T47D (cell line): ENCODE results near the gene DPP8.

Experiments used
- DNase-seq, 2 experiments: peaks; one replicate each; pipeline versions ENCODE4 v3.0.0 to v3.0.0-alpha.2; 2011 to 2012; ENCODE audit warnings: low read depth in 1 of 2, low spot score in 1 of 2
- JUND ChIP-seq: IDR thresholded peaks from 2 replicates; pipeline ENCODE4 v1.6.1; 2012; ENCODE audit warnings: low read depth
- in situ Hi-C: cut with HindIII; loops from 2 replicates; pipeline ENCODE4 v1.10.0; 2016; ENCODE audit warnings: low sequenced_read_pairs, low pct_unique_long_range_greater_than_20kb

DPP8 gene

DNA sequence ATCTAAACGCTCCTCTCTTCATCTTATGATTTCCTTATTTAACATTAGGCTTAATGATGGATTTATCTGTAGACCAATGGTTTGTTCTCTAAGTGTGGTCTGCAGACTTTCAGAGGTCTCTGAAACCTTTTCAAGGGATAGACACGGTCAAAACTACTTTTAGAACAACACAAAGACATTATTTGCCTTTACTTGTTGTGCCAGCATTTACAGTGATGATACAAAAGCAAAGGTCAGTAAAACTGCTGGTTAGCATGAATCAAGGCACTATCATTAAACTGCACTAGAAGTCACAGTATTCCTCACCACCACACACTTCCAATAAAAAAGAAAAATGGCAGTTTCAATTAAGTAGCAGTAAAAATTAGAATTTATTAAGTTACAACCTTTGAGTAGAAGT is 70.3 kb downstream of the DPP8 start:
- DNase-seq: no peak
- no peak for TF ChIP-seq JUND
- in situ Hi-C loops: no loop called here

DNA sequence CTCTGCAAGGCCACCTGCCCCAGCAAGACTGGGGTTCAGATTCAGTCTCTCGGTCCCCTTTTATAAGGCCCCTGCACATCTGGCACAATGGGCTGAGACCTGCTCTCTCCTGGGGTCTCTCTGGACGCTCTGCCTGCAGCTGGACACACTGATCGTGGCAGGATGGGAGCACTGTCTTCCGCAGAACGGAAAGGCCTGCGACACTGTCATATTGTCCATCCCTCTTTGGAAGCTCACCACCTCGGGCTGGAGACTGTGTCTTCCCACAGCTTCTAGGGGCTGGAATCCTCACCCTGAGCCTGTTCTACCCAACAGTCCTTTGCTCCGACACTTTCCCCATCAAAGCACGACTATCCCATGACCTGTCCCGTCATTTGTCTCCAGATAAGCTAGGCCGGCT is 83.3 kb downstream of the DPP8 start:
- no peak for TF ChIP-seq JUND
- no peak for DNase-seq
- in situ Hi-C loops: no loop called here

DNA sequence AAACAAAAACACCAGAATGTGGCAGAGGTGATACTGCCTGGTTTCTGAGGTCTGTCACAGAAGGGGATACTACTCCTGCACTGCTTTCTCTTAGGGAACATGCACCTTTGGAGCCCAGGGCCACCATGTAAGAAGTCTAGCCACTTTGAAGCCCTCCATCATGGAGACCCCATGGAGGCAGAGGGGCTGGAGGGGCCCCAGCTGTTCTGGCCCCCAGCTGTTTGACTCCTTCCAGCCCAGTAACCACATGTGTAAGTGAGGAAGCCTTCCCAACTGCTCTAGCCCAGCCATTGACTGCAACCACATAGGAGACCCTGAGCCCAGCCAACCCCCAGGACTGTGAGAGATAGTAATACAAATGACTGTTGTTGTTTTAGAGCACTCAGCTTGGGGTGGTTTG is 85.8 kb downstream of the DPP8 start:
- in situ Hi-C loops: no loop called here
- TF ChIP-seq JUND: no peak
- no peak for DNase-seq

DNA sequence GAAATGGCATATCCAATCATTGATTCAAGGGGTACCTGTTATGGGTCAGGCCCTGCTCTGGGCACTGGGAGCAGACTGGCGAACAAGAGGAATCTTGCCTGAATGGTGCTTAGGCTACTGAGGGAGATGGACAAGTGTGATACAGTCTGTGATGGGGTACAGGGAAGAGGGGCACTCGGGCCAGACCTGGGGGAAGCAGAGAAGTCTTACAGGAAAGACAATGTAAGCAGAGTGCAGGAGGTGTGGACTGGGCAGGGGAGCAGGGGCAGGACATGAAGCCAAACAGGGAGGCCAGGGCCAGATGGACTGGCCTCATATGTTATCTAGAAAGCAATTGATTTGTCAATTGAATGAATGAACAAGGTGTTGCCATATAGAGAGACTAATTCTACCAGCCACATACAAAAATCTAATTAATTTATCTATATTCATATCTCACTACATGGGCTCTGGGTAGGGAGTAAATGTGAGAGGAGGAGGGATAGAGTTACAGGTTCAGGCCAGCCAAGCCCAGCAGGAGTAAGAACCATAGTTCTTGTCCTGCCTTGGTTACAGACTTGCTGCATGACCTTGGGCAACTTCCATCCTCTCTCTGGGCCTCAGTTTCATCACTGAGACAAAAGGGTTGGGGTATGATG is 91.2 kb downstream of the DPP8 start:
- in situ Hi-C loops: no loop called here
- no peak for DNase-seq
- TF ChIP-seq JUND: no peak

DNA sequence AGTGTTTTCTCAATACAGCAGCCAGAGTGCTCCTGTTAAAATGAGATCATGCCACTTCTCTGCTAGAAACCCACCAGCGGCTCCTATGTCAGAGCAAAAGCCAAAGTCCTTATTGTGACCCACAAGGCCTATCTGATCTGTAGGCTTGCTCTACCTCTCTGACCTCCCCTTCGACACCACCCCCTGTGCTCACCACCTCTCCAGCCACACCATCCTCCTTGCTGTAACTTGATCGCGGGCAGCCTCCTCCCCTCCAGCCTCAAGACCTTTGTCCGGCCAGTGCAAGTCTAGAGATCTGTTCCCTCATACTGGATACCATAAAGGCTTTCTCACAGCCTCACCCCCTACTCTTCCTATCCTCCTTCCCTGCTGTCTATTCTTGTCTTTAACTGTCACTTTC is 92.8 kb downstream of the DPP8 start:
- no peak for TF ChIP-seq JUND
- no peak for DNase-seq
- in situ Hi-C loops: no loop called here

DNA sequence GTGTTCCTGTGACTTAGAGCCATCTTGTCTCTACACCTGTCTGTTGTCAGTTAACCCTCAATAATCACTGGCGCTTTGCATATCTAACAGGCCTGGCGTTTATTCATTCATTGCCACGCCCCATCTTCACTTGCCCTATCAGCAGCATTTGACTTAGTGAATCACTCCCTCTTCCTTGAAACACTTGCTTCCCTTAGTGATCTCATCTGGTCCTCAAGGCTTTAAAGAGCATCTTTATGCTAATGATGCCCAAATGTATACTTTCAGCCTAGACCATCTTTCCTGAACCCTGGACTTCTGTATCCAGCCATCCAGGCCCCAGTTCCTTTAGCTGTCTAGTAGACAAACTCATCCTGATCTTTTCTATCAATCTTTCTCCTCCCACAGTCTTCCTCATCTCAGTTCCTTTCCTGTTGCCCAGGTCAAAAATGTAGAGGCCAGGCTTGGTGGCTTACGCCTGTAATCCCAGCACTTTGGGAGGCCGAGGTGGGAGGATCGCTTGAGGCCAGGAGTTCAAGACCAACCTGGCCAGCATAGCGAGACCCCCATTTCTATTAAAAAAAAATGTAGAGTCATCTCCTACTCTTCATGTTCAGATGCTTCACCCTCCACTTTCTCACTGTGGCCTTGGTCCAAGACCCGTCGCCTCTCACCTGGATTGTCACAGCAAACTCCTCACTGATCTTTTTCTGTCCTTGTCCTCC is 93.4 kb downstream of the DPP8 start:
- DNase-seq: no peak
- in situ Hi-C loops: no loop called here
- no peak for TF ChIP-seq JUND

DNA sequence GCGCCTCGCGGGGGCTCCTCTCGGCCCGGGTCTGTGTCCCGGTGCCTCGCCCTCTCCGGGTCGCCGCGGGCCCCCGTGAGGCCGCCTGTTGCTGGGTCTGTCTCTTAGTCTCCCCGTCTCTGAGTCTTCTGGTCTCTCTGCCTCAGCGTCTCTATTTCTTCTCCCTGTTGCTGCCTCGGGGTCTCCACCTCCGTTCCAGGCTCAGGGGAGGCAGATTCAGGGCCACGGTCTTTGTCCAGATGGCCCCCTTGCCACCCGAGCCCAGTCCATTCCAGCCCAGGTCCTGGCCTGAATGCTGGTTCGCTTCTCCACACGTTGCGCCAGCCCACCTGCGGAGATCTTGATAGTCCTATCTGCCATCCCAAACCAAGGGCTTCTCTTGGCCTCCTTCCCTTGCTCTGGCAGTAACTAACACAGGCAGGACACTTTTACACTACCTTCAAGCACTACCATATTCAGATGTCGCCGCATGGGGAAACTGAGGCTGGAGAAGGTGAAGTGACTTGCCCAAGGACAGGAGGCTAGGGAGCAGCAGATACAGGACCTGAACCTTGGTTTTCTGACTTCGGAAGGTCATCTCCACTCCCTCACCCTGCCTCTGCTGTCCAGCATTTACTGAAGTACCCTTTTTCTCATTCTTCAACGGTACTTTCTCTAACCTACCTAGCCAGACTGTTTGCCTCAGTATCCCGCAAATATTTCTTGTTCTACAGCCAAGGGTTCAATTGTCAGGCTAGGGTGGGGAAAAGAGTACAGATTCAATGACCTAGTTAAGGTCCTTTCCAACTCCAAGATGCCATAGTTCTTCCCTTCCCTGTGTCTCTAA is 94.1 kb downstream of the DPP8 start:
- no peak for DNase-seq
- in situ Hi-C loops: no loop called here
- TF ChIP-seq JUND: no peak

DNA sequence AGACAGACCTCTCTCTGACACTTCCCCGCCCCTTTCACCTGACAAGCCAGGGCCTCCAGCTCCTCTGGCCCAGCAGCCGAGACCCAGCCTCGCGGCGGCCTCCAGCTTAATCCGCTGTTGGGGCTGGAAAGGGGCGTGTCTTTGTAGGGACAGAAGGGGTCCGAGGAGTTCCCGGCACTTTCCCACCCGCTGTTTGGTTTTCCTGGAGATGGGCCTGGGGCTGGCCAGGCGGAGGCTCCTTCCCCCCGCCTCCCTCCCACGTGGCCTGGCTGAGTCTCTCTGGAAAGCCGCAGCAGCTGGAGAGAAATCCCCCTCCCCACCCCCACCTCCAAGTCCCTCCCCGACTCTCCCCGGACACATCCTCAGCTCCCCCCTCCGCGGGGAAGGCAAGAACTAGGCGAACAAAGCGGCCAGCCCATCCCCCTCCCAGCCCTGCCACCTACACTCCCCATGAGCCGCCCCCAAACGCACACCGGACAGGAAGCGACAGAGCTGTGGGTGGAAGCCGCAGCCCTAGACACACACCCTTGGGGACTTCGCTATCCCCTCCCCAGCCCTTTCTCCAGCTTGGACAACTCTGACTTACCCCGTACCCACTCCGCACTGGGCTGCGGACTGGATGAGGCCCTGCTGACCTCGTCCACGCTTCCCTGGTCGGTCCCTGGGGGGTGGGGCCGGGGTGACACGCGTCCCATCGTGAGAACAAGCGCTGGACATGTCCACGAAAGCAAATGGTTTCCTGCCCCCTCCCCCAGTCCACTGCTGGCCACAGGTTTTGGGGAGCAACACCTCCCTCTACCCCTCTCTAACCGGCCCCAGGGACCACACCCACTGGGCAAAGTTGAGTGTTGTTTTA is 95.9 kb downstream of the DPP8 start:
- in situ Hi-C loops: no loop called here
- TF ChIP-seq JUND: no peak
- no peak for DNase-seq

DNA sequence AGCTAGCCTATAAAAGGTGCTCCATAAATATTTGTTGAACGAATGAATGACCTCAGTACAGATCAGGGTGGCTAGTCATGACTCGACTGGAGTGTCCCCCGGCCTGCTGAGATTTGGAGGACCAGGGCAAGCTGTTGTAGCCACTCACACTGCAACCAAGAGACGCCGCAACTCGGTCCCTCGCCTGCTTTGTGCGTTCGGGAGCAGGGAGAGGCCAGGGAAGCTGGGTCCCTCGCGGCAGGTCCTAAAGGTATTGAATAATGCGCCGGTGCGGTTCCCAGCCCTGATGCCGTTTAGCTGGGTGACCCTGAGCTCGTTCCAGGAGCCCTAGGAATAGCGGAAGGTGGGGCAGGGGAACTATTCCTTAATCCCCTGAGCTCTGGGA is 96.5 kb downstream of the DPP8 start:
- in situ Hi-C loops: no loop called here
- no peak for DNase-seq
- TF ChIP-seq JUND: no peak

DNA sequence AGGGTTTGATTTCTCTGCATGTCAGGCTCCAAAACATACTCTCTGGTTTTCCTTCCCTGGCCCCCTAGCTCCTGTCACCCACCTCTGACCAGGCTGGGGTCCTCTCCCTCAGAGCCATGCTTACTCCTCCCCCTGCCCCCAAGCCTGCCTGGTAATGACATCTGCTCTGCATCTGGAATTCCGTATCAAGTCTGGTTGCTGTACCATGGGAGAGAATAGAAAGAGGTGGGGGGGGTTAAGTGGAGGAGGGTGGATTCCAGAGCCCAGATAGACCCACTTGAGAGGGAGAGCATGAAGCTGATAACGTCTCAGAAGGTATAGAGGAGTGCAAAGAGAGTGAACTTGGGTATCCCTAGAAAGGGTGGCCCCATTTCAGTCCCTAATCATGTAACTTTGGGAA is 98.9 kb downstream of the DPP8 start:
- DNase-seq: no peak
- in situ Hi-C loops: no loop called here
- TF ChIP-seq JUND: no peak

DNA sequence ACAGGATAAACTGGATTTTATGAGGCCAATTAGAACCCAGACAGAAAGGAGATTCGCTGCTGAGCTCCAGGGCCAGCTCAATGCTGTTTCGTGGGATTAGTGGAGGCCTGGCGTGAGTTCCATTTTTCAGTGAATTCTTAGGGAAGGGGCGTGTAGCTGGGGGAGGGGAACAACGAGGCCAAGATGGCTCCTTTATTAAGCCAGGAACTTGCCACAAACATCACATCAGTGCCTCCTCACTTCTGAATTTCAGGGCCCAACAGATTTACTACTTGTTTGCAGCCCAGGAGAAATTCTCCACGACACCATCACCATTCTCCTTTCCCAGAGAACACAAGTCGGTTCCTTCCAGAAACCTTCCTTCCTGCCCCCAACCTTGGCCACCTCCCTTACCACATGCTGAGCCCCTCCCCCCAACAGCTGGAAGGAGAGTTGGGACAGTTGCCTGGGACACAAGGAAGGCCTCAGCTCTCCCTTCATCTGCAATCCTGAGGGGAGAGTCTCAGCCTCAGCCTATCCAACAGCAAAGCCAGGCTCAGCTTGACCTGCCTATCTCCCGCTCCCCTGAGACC is 100.6 kb downstream of the DPP8 start:
- no peak for DNase-seq
- in situ Hi-C loops: no loop called here
- no peak for TF ChIP-seq JUND
